Loucy (cell line): ENCODE results near the gene HMCN1.

Source experiments
- H2AFZ ChIP-seq: fragments of 200-600 bp; sonication (generic); 2 replicates; pipeline ENCODE4 v1.6.0; 2016; ENCODE audit warnings: antibody characterized with exemption, mild to moderate bottlenecking, low read length, moderate library complexity
- H3F3A ChIP-seq: fragments of 200-600 bp; 2 replicates; pipeline ENCODE4 v1.6.0; 2016; ENCODE audit warnings: antibody characterized with exemption, low read depth, mild to moderate bottlenecking
- H3K27me3 ChIP-seq: fragments of 200-600 bp; sonication (generic); 2 replicates; pipeline ENCODE4 v1.6.1; 2014; ENCODE audit warnings: low read length, mild to moderate bottlenecking; ENCODE audit not compliant: insufficient read depth, poor library complexity, severe bottlenecking
- H3K36me3 ChIP-seq: fragments of 200-600 bp; sonication (generic); 2 replicates; pipeline ENCODE4 v1.6.1; 2016; ENCODE audit warnings: low read length; ENCODE audit not compliant: insufficient read depth
- H3K4me1 ChIP-seq: fragments of 200-600 bp; sonication (generic); 2 replicates; pipeline ENCODE4 v1.5.1; 2014; ENCODE audit warnings: low read length, mild to moderate bottlenecking; ENCODE audit not compliant: insufficient read depth, poor library complexity, severe bottlenecking
- H3K4me2 ChIP-seq: fragments of 200-600 bp; sonication (generic); 2 replicates; pipeline ENCODE4 v1.6.0; 2014; ENCODE audit warnings: antibody characterized with exemption, low read length, low read depth, mild to moderate bottlenecking; ENCODE audit not compliant: poor library complexity, severe bottlenecking
- H3K4me3 ChIP-seq: fragments of 200-600 bp; sonication (generic); 2 replicates; pipeline ENCODE4 v1.5.1; 2014; ENCODE audit warnings: low read length, mild to moderate bottlenecking, mixed read lengths; ENCODE audit not compliant: poor library complexity, severe bottlenecking
- H3K79me2 ChIP-seq: fragments of 200-600 bp; sonication (generic); 2 replicates; pipeline ENCODE4 v1.6.1; 2014; ENCODE audit warnings: low read length; ENCODE audit not compliant: insufficient read depth
- H3K9ac ChIP-seq: fragments of 200-600 bp; sonication (generic); 2 replicates; pipeline ENCODE4 v1.6.0; 2014; ENCODE audit warnings: mild to moderate bottlenecking, low read depth, low read length, moderate library complexity; ENCODE audit not compliant: poor library complexity, severe bottlenecking
- H3K9me2 ChIP-seq: fragments of 200-600 bp; sonication (generic); replicated peaks from 2 replicates; pipeline ENCODE4 v1.6.1; 2016; ENCODE audit warnings: low read depth, low read length, mixed read lengths
- H3K9me3 ChIP-seq: fragments of 200-600 bp; sonication (generic); 2 replicates; pipeline ENCODE4 v1.6.1; 2014; ENCODE audit warnings: mild to moderate bottlenecking, antibody characterized with exemption, low read length, low read depth; ENCODE audit not compliant: insufficient read depth
- H4K20me1 ChIP-seq: fragments of 200-600 bp; sonication (generic); 2 replicates; pipeline ENCODE4 v1.6.0; 2014; ENCODE audit warnings: antibody characterized with exemption, low read length, mild to moderate bottlenecking; ENCODE audit not compliant: insufficient read depth, poor library complexity, severe bottlenecking
- EZH2phosphoT487 ChIP-seq: fragments of 200-600 bp; IDR thresholded peaks from 2 replicates; pipeline ENCODE4 v1.6.1; 2018; ENCODE audit warnings: antibody characterized with exemption, mild to moderate bottlenecking, moderate library complexity, borderline replicate concordance
- TF ChIP-seq, protein P1 (sequence below): fragments of 200-600 bp; sonication (generic); conservative IDR thresholded peaks from 2 replicates; pipeline ENCODE4 v1.5.1; 2014; ENCODE audit warnings: mild to moderate bottlenecking, antibody characterized with exemption, low read length

The HMCN1 gene

DNA sequence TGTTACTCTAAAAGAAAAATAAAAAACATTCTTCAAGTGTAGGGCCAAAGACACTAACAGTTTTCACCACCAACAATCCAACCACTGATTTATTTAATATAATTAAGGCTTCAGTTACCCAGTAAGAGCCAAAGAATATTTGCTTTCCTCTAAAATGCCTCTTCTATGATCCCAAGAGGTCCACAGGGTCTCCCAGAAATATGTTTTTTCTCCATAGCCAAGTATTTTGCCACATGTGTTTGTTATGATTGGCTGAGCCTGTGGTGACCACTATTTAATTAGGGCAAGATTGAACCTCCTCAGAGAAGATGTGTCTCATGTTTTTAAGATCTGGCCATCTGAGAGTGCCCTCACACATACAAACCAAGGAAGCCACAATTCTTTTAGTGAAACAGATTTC, 505.0 kb downstream of the HMCN1 start:
- TF ChIP-seq, protein P1, sequence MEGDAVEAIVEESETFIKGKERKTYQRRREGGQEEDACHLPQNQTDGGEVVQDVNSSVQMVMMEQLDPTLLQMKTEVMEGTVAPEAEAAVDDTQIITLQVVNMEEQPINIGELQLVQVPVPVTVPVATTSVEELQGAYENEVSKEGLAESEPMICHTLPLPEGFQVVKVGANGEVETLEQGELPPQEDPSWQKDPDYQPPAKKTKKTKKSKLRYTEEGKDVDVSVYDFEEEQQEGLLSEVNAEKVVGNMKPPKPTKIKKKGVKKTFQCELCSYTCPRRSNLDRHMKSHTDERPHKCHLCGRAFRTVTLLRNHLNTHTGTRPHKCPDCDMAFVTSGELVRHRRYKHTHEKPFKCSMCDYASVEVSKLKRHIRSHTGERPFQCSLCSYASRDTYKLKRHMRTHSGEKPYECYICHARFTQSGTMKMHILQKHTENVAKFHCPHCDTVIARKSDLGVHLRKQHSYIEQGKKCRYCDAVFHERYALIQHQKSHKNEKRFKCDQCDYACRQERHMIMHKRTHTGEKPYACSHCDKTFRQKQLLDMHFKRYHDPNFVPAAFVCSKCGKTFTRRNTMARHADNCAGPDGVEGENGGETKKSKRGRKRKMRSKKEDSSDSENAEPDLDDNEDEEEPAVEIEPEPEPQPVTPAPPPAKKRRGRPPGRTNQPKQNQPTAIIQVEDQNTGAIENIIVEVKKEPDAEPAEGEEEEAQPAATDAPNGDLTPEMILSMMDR = no peak
- no peak for TF ChIP-seq EZH2phosphoT487
- Histone ChIP-seq H3K9me3 (no peaks in the 10 kb centered on the region), H3K9ac (no peak overlapping the region), H3K4me2 (no peak overlapping the region), H3K36me3 (no peaks in the 10 kb centered on the region), H3K79me2 (no peaks in the 10 kb centered on the region), H3K4me1 (no peaks in the 10 kb centered on the region), H3F3A (no peaks in the 10 kb centered on the region), H3K4me3 (no peak overlapping the region), H3K9me2 (no peaks in the 10 kb centered on the region), H2AFZ (no peak overlapping the region), H4K20me1 (no peaks in the 10 kb centered on the region), H3K27me3 (no peaks in the 10 kb centered on the region)

- no peaks in the 10 kb centered on the region for H3K9me3 ChIP-seq
- no peak overlapping the region for H3K4me2 ChIP-seq
- H3K36me3 ChIP-seq = no peaks in the 10 kb centered on the region
- no peaks in the 10 kb centered on the region for H3F3A ChIP-seq
- no peaks in the 10 kb centered on the region for H3K4me1 ChIP-seq
- H3K79me2 ChIP-seq = no peaks in the 10 kb centered on the region
- H3K9ac ChIP-seq = no peak overlapping the region
- H2AFZ ChIP-seq = no peak overlapping the region
- TF ChIP-seq, protein P1 = no peak
- TF ChIP-seq EZH2phosphoT487 = no peak
- H4K20me1 ChIP-seq = no peaks in the 10 kb centered on the region
- H3K27me3 ChIP-seq = no peaks in the 10 kb centered on the region
- H3K4me3 ChIP-seq = no peak overlapping the region
- H3K9me2 ChIP-seq = no peaks in the 10 kb centered on the region
Measured at GRCh38 chr1:186240436-186240835, 506.2 kb downstream of the HMCN1 start.
